NCI-H2029 (cell line): Measurements from ENCODE around the gene CDKL1.
"Not testable (repeated sequence)": the region's sequence is repeated elsewhere in the genome, so short reads cannot be mapped to it uniquely, and the experiment has no call there.

ENCODE experiments used
- DNase-seq: peaks from one replicate; lab custom pipeline; 2025; lab: John Stamatoyannopoulos, UW

The CDKL1 gene

DNA sequence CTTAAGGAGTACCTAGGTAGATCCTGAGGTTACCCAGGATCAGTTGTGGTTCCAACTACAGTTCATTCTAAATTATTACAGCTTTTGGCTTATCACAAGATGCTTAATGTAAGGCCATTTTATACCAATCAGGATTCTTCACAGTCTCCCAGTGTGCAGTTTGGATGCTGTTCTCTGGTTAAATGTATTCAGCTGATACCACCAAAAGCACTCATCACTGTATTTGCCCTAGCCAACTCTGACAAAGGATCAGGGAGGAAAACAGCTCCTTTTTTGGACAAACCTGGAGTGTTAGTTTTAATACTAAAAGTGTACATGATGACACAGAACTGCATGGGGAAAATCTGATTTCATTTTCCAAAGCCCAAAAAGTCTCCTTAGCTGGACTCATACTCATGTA is 65.1 kb downstream of the CDKL1 start:
- no peak for DNase-seq

DNA sequence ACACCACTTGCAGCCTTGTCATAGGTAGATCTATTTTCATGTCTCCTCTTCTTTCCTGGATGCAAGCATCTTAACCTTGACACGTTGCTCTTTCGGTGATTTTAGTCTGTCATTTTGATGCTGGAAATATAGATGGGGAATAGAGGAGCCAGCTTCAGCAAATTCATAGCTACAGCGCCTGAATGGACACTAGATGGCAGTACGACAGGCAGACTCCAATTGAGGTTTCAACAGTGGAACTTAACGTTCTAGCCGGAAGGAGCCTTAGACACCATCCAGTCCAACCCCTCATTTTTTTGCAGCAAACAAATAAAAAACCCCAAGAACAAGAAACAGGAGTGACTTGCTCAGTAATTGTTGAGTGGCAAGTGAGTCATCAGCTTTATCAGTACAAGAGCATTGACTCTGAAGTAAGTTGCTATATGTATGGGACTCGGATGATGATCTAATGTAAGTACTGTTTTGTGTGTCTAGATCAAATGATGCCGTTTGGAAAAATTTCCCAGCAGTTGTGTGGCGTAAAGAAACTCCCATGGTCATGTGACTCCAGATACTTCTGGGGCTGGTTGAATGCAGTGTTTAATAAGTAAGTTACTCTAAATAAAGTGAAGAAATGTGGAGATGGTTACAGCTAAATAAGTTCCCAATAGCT is 75.5 kb downstream of the CDKL1 start:
- peak; percentile 78 for DNase-seq

DNA sequence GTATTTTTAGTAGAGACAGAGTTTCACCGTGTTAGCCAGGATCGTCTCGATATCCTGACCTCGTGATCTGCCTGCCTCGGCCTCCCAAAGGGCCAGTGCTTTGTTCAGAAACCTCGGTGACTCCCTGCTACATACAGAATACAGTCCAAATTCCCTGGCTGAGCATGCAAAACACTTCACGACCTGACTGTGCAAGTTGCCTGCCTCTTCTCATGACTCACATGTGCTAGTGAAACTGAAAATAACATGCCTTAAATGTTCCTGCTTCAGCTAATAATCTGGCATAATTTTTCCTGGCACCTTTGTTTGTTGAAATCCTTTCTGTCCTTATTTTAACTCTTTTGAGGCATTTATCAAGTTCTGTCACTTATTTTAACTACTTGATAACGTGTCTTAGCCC is 76.4 kb downstream of the CDKL1 start:
- no peak for DNase-seq

DNA sequence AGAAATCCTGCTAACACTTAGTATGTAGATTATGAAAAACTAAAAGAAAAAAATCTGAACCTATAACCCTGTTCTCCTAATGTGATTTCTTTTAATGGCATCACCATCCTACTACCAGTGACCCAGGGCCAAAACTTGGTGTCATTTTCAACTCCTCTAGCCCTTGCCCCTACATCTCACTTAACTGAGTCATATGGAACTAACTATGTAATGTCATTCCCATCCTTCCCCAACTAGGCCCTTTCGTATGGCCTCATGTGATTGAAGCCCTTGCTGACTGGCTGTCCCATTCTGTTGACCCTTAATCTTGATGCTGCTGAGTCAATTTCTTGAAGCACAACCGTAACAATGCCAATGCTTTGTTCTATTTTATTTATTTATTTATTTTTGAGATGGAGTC is 77.0 kb downstream of the CDKL1 start:
- DNase-seq = no peak

DNA sequence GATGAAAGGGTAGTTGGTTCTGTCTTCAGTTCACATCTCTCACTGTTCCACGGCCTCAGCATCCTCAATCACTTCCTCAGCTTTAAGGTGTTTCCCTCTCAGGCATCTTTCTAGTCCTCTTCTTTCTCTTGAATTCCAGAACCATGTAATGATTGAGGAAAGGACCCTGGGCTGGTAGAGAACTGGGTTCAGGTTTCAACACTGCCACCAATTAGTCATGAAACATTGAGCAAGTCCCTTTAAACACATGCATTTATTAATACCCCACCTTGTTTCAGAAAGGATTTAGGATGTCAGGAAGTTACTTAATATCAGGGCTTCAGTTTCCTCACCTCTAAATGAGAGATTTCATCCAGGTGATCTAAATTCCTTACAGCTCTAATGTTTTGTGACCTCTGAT is 77.4 kb downstream of the CDKL1 start:
- no peak for DNase-seq

DNA sequence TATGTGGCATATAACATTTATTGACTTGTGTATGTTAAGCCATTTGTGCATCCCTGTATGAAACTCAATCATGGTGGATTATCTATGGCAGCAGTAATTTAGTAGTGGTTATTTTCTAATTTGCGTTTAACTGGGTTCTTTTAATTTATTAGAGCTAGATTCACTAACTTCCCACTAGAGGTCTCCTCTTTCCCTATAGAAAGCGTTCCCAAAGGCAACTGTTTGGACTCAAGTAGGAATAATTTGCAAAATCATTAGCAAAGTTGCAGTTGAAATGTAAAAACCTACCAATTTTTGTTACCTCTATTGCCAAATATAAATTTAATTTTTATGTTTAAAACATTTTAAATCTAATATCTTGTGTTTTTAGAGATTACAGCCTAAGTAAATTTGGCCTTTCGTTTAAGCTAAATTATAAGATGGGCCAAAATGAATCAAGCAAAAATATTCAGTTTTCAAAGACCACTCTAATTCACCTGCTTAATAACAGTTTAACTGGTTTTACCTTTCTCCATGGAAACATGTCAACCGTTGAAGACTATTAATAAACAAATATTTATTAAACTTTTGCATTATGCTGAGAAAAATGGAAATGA is 78.6 kb downstream of the CDKL1 start:
- DNase-seq = peak; percentile 30

DNA sequence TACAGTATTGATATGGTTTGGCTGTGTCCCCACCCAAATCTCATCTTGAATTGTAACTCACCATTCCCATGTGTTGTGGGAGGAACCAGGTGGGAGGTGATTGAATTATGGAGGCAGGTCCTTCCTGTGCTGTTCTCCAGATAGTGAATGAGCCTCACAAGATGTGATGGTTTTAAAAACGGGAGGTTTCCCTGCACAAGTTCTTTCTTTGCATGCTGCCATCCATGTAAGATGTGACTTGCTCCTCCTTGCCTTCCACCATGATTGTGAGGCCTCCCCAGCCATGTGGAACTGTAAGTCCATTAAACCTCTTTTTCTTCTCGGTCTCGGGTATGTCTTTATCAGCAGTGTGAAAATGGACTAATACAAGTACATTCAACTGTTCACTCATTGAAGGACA is 82.6 kb downstream of the CDKL1 start:
- DNase-seq = not testable (repeated sequence)

DNA sequence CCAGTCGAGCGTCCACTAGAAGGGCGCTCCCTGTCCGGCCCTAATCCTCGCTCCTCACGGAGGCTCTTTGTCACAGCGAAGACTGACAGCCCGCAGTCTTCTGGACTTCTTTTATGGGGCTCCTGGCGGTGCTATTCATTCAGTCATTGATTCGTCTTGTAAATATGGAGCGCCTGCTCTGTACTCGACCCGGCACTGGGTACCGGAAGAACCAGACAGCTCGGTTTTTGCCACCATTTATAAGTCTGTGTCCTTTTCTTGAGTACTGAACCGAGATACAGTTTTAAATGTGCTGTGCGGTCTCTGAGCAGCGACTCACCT is 84.0 kb downstream of the CDKL1 start:
- peak; percentile 73 for DNase-seq

DNA sequence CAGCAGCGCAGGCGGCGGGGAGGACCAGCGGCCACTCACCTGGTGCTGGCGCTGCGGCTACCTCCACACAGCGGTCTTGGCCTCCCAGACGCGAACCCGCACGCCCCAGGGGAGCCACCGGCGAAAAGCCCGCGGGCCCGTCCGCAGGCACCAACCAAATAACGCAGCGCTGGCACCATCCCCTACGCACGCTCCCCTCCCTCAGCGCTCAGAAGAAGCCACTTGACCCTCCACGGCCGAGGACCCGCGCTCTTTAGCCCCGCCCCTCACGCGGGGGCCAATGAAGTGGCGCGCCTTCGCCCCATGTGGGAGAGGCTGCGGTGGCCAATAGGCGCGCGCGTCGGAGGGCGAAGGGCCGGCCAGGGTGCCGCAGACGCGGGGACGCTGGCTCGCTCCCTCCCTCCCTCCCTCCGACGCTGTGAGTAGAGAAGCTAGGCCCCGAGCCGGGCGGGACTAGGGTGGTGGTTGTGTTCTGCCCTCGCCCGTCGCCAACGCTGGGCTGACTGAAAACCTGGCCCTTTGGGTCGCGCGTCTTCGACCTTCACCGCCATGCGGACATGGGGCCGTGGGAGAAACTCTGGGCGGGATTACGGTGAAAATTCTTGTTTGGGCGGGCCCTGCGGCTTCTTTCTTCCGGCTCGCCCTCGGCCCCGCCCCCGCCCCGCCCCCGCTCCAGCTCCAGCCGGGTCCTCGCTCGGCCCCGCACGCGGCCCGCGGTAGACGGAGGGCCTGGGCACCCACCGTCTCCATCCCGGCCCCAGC is 84.5 kb downstream of the CDKL1 start, which contains the start of the genes DMAC2L and L2HGDH:
Gene DMAC2L, plus strand, starts transcription at position 353 of the 762 bp plus-strand sequence. CDS start 9,164 bp downstream, outside the sequence.
Gene L2HGDH, minus strand, starts transcription at position 258 of the 762 bp plus-strand sequence. Its CDS starts 79 bp downstream, at position 179.
- peak; percentile 98 for DNase-seq

DNA sequence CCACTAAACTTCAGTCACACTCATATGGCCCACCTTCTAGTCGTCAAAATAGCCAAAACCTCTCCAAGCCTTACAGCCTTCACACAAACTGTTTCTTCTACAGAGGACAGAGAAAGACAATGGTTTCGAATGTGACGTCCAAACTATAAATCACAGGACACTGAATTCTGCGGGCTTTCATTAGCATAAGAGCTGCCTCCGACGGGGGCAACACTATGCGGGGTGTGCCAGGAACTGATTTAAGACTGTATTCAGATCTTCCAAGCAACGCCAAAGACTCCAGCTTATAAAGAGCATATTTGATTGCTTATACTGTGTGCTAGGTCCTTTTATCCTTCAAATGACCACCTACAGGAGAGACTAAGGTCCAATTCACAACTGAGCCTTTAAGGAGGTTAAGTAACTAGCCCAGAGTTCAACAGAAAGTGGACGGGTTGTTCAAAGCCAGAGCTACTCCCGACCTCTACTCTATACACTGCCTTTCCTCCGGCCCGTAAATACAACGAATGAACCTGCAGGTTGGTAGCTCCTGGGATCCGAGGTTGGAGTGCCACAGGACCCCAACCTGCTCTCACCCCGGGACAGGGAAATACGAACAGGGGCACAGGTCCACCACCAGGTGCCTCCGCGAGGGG is 85.2 kb downstream of the CDKL1 start:
- DNase-seq = peak; percentile 18

DNA sequence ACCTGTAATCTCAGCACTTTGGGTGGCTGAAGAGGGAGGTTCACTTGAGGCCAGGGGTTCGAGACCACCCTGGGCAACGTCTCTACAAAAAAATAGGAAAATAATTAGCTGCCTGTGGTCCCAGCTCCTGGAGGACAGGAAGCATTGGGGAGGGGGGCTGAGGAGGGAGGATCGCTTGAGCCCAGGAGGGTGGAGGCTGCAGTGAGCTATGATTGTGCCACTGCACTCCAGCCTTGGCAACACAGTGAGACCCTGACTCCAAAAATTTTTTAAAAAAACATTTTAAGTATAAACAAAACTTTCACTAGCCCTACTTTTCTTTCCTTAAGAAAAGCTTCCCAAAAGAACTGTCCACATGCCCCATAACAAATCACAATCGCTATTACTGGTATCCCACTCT is 86.2 kb downstream of the CDKL1 start:
- no peak for DNase-seq

DNA sequence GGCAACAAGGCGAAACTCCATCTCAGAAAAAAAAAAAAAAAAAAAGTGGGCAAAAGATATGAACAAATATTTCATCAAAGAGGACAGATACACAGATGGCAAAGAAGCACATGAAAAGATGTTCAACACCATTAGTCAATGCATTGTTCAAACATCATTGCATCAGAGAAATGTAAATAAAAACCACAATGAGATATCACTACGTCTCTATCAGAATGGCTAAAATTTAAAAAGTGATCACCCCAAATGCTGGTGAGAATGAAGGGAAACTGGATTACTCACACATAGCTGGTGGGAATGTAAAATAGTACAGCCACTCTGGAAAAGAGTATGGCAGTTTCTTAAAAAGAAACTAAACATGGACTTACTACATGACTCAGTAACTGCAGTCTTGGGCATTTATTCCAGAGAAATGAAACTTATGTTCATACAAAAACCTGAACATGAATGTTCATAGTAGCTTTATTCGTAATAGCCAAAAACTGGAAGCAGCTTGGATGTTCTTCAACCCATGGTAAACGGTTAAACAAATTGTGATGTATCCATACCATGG is 88.2 kb downstream of the CDKL1 start:
- DNase-seq = no peak

DNA sequence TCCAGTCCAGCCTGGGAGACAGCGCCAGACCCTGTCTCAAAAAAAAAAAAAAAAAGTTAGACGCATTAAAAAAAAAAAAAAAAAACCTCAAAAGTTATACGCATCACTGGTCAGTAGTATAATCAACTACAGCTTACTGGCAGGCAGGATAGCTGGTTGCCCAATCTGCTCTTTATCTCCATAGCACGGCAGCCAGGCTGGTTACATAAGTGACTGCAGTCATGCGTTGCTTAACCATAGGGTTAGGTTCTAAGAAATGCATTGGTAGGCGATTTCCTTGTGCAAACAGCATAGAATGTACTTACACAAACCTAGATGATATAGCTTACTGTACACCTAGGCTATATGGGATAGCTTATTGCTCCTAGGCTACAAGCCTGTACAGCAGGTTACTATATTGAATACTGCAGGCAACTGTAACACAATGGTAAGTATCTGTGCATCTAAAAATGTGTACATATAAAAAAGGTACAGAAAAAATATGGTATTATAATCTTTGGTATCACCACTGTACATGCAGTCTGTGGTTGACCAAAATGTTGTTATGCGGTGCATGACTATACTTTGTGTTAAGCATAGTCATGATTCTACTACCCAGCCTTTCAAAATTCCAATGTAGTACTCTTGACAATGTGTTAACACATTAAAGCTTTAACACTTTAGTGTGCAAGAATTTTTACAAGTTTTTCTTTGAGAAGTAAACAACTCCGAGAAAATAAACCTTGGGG is 92.8 kb downstream of the CDKL1 start:
- no peak for DNase-seq

DNA sequence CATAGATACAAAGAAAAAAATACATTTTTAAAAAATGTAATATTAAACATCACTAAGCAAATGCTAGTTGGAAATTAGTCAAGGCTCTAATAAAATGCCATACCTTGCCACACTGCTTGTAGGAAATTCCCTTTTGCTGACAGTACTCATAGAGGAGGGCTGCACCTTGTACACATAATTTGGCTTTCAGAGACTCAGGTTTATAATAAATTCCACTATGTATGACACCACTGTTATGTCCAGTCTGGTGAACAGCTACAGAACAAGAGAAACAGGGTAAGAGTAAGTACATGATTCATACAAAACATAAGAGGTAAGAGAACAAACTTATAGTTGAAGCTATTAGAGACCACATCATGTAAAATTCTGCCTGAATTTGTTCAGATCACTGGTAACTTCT is 94.8 kb downstream of the CDKL1 start:
- no peak for DNase-seq

DNA sequence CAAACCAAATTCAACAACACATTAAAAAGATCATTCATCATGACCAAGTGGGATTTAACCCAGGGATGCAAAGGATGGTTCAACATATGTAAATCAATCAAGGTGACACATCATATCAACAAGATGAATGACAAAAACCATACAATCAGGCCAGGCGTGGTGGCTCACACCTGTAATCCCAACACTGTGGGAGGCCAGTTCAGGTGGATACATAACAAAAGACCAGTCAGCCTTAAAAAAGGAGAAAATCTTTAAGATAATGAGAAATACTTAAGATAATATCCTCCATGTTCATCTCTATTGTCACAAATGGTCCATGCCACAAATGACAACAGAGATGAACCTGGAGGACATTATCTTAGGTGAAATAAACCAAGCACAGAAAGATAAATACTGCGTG is 97.1 kb downstream of the CDKL1 start:
- DNase-seq = no peak

DNA sequence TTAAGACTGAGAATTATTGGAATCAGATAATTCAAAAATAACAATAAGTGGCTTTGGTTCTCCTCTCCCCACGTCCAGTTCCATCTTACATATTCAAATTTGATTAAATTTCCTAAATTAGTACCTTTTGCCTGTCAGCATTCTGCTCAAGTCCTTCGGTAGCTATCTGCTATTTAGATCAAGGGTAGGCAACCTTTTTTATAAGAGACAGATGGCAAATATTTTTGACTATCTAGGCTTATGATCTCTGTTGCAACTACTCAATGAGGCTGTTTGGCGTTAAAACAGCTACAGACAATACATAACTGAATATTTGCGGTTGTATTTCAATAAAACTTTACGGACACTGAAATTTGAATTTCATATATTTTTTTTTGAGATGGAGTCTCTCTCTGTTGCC is 106.4 kb downstream of the CDKL1 start:
- no peak for DNase-seq

DNA sequence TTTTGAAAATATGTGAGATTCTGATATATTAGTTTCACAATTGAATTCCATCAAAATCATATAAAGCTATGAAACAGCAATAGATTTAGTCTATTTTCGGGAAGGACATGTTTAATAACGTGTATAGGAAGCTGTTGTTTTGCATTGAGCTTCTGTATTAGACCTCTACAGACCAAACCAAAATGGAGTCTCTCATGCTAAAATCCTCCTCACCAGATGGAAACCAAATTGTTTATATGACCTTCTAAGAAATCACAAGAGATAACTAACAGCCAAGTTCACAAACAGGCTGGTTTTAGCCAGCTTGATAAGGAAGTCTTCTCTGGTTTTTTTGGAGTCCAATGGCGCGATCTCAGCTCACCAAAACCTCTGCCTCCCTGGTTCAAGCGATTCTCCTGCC is 108.5 kb downstream of the CDKL1 start:
- no peak for DNase-seq

DNA sequence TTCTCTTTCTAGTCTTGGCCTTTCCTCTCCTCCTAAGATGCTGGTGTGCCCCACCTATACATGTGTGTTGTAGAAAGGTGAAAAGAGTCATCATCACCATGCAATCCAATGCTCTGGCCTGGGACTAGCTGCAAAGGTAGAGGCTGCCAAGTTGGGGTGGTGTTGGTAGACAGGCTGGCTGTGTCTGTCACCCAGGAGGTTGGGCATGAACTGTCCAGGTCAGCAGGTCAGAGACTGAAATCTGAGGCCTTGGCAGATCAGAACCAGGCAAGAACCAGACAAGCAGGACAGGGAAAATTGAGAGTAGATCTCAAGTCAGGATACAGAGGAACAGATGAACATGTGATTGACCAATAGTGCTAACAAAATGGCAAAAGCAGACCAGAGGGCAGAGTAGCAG is 110.8 kb downstream of the CDKL1 start:
- DNase-seq = no peak
